GM23338 (cell line): ENCODE measurements around the gene PRKX. TPM values are rescaled to one million over a fixed set of nuclear protein-coding genes. Genes with fewer than 3 reads are reported as not detected.

Experiments
- ATAC-seq: fragments of 200-7000 bp; cut with Tn5 transposase; 3 replicates; pipeline ENCODE4 v1.9.1; 2020
- DNase-seq: peaks from one replicate; pipeline ENCODE4 v3.0.0-alpha.2; 2015; ENCODE audit warnings: low spot score
- H2AFZ ChIP-seq: fragments of 200-600 bp; sonication (generic); 2 replicates; pipeline ENCODE4 v1.8.0; 2016; ENCODE audit warnings: antibody characterized with exemption, mild to moderate bottlenecking, moderate library complexity
- H3F3A ChIP-seq: fragments of 200-600 bp; sonication (generic); replicated peaks from 2 replicates; pipeline ENCODE4 v1.8.0; 2017; ENCODE audit warnings: antibody characterized with exemption, mixed run types, low read depth
- H3K27ac ChIP-seq: fragments of 200-600 bp; sonication (generic); 2 replicates; pipeline ENCODE4 v1.6.1; 2016; ENCODE audit warnings: low read depth
- H3K27me3 ChIP-seq: fragments of 200-600 bp; sonication (generic); 2 replicates; pipeline ENCODE4 v1.8.0; 2016; ENCODE audit warnings: mild to moderate bottlenecking, mixed run types, moderate library complexity; ENCODE audit not compliant: insufficient read depth
- H3K36me3 ChIP-seq: fragments of 200-600 bp; sonication (generic); 2 replicates; pipeline ENCODE4 v1.8.0; 2016; ENCODE audit warnings: mild to moderate bottlenecking; ENCODE audit not compliant: insufficient read depth
- H3K4me1 ChIP-seq: fragments of 200-600 bp; sonication (generic); 2 replicates; pipeline ENCODE4 v1.8.0; 2016; ENCODE audit warnings: mild to moderate bottlenecking, moderate library complexity; ENCODE audit not compliant: insufficient read depth
- H3K4me2 ChIP-seq: fragments of 200-600 bp; sonication (generic); 2 replicates; pipeline ENCODE4 v1.7.1; 2017; ENCODE audit warnings: mixed run types
- H3K4me3 ChIP-seq: fragments of 200-600 bp; sonication (generic); 2 replicates; pipeline ENCODE4 v1.6.1; 2016; ENCODE audit warnings: mixed run types
- H3K79me2 ChIP-seq: fragments of 200-600 bp; sonication (generic); replicated peaks from 2 replicates; pipeline ENCODE4 v1.8.0; 2017; ENCODE audit warnings: mild to moderate bottlenecking; ENCODE audit not compliant: insufficient read depth
- H3K9me2 ChIP-seq: fragments of 200-600 bp; sonication (generic); 2 replicates; pipeline ENCODE4 v1.8.0; 2017; ENCODE audit not compliant: insufficient read depth
- H4K20me1 ChIP-seq: fragments of 200-600 bp; sonication (generic); replicated peaks from 2 replicates; pipeline ENCODE4 v1.8.0; 2017; ENCODE audit warnings: mild to moderate bottlenecking; ENCODE audit not compliant: insufficient read depth
- H3K27ac Mint-ChIP-seq: 2 replicates; pipeline ENCODE4 v1.8.0; 2020; ENCODE audit warnings: inconsistent platforms, mild to moderate bottlenecking, moderate library complexity, mixed read lengths
- H3K27me3 Mint-ChIP-seq: 3 replicates; pipeline ENCODE4 v1.8.0; 2022; ENCODE audit warnings: low read depth, mild to moderate bottlenecking, moderate library complexity, mixed read lengths, inconsistent platforms; ENCODE audit not compliant: insufficient read depth, poor library complexity
- H3K36me3 Mint-ChIP-seq: 3 replicates; pipeline ENCODE4 v1.8.0; 2021; ENCODE audit warnings: low read depth, mild to moderate bottlenecking, inconsistent platforms, moderate library complexity, mixed read lengths
- H3K4me1 Mint-ChIP-seq: 3 replicates; pipeline ENCODE4 v1.8.0; 2020; ENCODE audit warnings: mild to moderate bottlenecking, inconsistent platforms, mixed read lengths
- H3K4me3 Mint-ChIP-seq: 3 replicates; pipeline ENCODE4 v1.8.0; 2021; ENCODE audit warnings: moderate library complexity, mild to moderate bottlenecking, inconsistent platforms, mixed read lengths
- H3K9me3 Mint-ChIP-seq: 3 replicates; pipeline ENCODE4 v1.8.0; 2020; ENCODE audit warnings: moderate library complexity, mild to moderate bottlenecking, inconsistent platforms, mixed read lengths
- EZH2phosphoT487 ChIP-seq: fragments of 200-600 bp; sonication (generic); IDR thresholded peaks from one replicate; pipeline ENCODE4 v1.8.1; 2018; ENCODE audit warnings: antibody characterized with exemption; ENCODE audit not compliant: unreplicated experiment
- JUNB ChIP-seq: IDR thresholded peaks from one replicate; pipeline ENCODE4 v1.6.1; 2016; ENCODE audit warnings: antibody characterized with exemption; ENCODE audit not compliant: unreplicated experiment
- NANOG ChIP-seq: IDR thresholded peaks from 2 replicates; pipeline ENCODE4 v1.6.1; 2016; ENCODE audit warnings: antibody characterized with exemption, borderline replicate concordance
- POLR2AphosphoS5 ChIP-seq: IDR thresholded peaks from 2 replicates; pipeline ENCODE4 v1.6.1; 2016; ENCODE audit warnings: antibody characterized with exemption, low read depth
- STAT1 ChIP-seq: IDR thresholded peaks from one replicate; pipeline ENCODE4 v1.6.1; 2016; ENCODE audit warnings: antibody characterized with exemption; ENCODE audit not compliant: unreplicated experiment
- ZNF114 ChIP-seq: fragments of 250-450 bp; sonication (Bioruptor Pico); IDR thresholded peaks from 2 replicates; pipeline ENCODE4 v1.5.0; 2020; ENCODE audit warnings: mild to moderate bottlenecking, moderate library complexity
- ZNF331 ChIP-seq: fragments of 250-450 bp; sonication (Bioruptor Pico); IDR thresholded peaks from 2 replicates; pipeline ENCODE4 v1.5.0; 2020; ENCODE audit warnings: low read depth, mild to moderate bottlenecking, moderate library complexity
- polyA plus RNA-seq: library from polyadenylated mRNA; unstranded; fragments of >200 nt; fragmentation: Nextera tagmentation; extraction: Ambion mirVana; gene quantifications from 2 replicates; pipeline ENCODE4 v1.2.1, GENCODE V29; 2016
- total RNA-seq: library from RNA; depleted of rRNA; stranded (reverse); fragments of >200 nt; shearing (Covaris generic); gene quantifications from 2 replicates; pipeline ENCODE4 v1.2.3, GENCODE V29; 2014
- TF ChIP-seq, protein P1 (sequence below): IDR thresholded peaks from one replicate; pipeline ENCODE4 v1.6.1; 2018; ENCODE audit warnings: antibody characterized with exemption; ENCODE audit not compliant: unreplicated experiment
- TF ChIP-seq, protein P2 (sequence below), 2 experiments: fragments of 200-600 bp in 1 of 2; sonication (generic) in 1 of 2; conservative IDR thresholded peaks; 2 replicates each; pipeline versions ENCODE4 v1.5.1 to v1.6.1; 2016 to 2017; ENCODE audit warnings: antibody characterized with exemption in 2 of 2, low read depth in 2 of 2, mild to moderate bottlenecking in 2 of 2, moderate library complexity in 1 of 2

Gene PRKX
- total and polyA plus RNA-seq, 2 experiments from 2014 or later = 12.9 to 43.5 TPM

DNA sequence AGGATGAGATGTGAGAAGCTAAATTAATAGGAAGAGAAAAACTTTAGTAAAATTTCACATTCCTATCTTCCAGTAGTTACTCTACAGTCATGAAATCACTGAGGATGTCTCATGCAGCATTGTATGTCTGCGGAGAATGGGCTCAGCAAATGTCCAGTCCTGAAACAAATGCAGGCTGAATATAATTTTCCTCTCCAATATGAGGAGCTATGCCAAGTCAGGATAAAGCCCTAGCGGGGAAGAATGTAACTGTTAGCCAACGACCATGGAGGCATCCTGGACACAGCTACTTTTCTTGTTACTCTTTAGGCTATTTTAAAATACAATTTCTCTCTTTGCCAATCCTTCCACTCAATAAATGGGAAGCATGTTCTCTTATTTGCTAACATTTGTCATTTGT lies 127.7 kb downstream of the PRKX start (continued):
- TF ChIP-seq, protein P1, sequence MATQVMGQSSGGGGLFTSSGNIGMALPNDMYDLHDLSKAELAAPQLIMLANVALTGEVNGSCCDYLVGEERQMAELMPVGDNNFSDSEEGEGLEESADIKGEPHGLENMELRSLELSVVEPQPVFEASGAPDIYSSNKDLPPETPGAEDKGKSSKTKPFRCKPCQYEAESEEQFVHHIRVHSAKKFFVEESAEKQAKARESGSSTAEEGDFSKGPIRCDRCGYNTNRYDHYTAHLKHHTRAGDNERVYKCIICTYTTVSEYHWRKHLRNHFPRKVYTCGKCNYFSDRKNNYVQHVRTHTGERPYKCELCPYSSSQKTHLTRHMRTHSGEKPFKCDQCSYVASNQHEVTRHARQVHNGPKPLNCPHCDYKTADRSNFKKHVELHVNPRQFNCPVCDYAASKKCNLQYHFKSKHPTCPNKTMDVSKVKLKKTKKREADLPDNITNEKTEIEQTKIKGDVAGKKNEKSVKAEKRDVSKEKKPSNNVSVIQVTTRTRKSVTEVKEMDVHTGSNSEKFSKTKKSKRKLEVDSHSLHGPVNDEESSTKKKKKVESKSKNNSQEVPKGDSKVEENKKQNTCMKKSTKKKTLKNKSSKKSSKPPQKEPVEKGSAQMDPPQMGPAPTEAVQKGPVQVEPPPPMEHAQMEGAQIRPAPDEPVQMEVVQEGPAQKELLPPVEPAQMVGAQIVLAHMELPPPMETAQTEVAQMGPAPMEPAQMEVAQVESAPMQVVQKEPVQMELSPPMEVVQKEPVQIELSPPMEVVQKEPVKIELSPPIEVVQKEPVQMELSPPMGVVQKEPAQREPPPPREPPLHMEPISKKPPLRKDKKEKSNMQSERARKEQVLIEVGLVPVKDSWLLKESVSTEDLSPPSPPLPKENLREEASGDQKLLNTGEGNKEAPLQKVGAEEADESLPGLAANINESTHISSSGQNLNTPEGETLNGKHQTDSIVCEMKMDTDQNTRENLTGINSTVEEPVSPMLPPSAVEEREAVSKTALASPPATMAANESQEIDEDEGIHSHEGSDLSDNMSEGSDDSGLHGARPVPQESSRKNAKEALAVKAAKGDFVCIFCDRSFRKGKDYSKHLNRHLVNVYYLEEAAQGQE = no peak
- TF ChIP-seq ZNF331 (no peak), ZNF114 (CRISPR knock-in tag) (no peak), JUNB (no peak), EZH2phosphoT487 (no peak), NANOG (no peak)

DNA sequence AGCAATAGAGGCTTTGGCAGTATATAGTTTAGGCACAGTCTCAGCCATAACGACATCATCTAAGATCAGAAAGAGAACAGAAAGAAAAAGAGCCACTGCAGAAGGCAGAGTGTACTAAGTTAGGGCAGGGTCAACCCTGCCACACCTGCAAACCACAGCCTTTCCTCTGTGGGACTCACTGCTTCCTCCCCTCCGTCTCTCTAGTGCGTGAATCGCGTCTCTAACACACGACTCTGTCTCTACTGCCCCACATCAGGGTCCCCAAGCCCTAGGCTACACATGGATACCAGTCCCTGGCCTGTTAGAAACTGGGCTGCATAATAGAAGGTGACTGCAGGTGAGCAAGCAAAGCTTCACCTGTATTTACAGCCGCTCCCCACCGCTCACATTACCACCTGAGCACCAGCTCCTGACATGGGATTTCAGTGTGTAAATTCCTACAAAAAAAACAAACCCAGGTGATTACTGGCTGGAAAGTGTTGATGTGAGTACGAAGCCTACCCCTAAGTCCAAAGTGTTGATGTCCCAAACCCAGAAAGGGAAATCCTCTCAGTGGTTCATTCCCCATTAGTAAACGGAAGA lies 128.9 kb downstream of the PRKX start:
- Histone ChIP-seq H4K20me1 (no peaks in the 10 kb centered on the region), H3K9me2 (no peaks in the 10 kb centered on the region), H3K79me2 (no peaks in the 10 kb centered on the region), H3K27me3 (no peaks in the 10 kb centered on the region), H3K36me3 (no peaks in the 10 kb centered on the region), H3K4me2 (no peak overlapping the region), H3K4me3 (no peak overlapping the region), H3K27ac (no peak overlapping the region), H2AFZ (no peak overlapping the region), H3F3A (no peaks in the 10 kb centered on the region), H3K4me1 (no peaks in the 10 kb centered on the region)
- H3K9me3 Mint-ChIP-seq = no peaks in the 10 kb centered on the region; the same call in 2 of the 3 replicates
- H3K27ac Mint-ChIP-seq = no peak overlapping the region
- peaks cover 4% of the 10 kb centered on the region; the same call in 2 of the 3 replicates for H3K4me1 Mint-ChIP-seq
- no peaks in the 10 kb centered on the region for H3K36me3 Mint-ChIP-seq
- peak; percentile 61; the same call in 2 of the 3 replicates for ATAC-seq
- peaks cover 8% of the 10 kb centered on the region for H3K27me3 Mint-ChIP-seq
- H3K4me3 Mint-ChIP-seq = no peak overlapping the region
- peak; percentile 1 for DNase-seq
- TF ChIP-seq ZNF331 (no peak), STAT1 (no peak), EZH2phosphoT487 (no peak), NANOG (no peak), POLR2AphosphoS5 (no peak)
- TF ChIP-seq, protein P1 = no peak
- TF ChIP-seq, protein P2, sequence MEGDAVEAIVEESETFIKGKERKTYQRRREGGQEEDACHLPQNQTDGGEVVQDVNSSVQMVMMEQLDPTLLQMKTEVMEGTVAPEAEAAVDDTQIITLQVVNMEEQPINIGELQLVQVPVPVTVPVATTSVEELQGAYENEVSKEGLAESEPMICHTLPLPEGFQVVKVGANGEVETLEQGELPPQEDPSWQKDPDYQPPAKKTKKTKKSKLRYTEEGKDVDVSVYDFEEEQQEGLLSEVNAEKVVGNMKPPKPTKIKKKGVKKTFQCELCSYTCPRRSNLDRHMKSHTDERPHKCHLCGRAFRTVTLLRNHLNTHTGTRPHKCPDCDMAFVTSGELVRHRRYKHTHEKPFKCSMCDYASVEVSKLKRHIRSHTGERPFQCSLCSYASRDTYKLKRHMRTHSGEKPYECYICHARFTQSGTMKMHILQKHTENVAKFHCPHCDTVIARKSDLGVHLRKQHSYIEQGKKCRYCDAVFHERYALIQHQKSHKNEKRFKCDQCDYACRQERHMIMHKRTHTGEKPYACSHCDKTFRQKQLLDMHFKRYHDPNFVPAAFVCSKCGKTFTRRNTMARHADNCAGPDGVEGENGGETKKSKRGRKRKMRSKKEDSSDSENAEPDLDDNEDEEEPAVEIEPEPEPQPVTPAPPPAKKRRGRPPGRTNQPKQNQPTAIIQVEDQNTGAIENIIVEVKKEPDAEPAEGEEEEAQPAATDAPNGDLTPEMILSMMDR (conservative IDR thresholded peaks at IDR 0.05; ENCODE audit: low read depth in 2 of 2) = no peak
